COLO668 (cell line): ENCODE results near the gene POLA1.
"Not testable (repeated sequence)": the region's sequence is repeated elsewhere in the genome, so short reads cannot be mapped to it uniquely, and the experiment has no call there.

Source experiments
- DNase-seq: peaks from one replicate; lab custom pipeline; 2025; ENCODE audit not compliant: unreplicated experiment; lab: John Stamatoyannopoulos, UW

Gene POLA1, protein sequence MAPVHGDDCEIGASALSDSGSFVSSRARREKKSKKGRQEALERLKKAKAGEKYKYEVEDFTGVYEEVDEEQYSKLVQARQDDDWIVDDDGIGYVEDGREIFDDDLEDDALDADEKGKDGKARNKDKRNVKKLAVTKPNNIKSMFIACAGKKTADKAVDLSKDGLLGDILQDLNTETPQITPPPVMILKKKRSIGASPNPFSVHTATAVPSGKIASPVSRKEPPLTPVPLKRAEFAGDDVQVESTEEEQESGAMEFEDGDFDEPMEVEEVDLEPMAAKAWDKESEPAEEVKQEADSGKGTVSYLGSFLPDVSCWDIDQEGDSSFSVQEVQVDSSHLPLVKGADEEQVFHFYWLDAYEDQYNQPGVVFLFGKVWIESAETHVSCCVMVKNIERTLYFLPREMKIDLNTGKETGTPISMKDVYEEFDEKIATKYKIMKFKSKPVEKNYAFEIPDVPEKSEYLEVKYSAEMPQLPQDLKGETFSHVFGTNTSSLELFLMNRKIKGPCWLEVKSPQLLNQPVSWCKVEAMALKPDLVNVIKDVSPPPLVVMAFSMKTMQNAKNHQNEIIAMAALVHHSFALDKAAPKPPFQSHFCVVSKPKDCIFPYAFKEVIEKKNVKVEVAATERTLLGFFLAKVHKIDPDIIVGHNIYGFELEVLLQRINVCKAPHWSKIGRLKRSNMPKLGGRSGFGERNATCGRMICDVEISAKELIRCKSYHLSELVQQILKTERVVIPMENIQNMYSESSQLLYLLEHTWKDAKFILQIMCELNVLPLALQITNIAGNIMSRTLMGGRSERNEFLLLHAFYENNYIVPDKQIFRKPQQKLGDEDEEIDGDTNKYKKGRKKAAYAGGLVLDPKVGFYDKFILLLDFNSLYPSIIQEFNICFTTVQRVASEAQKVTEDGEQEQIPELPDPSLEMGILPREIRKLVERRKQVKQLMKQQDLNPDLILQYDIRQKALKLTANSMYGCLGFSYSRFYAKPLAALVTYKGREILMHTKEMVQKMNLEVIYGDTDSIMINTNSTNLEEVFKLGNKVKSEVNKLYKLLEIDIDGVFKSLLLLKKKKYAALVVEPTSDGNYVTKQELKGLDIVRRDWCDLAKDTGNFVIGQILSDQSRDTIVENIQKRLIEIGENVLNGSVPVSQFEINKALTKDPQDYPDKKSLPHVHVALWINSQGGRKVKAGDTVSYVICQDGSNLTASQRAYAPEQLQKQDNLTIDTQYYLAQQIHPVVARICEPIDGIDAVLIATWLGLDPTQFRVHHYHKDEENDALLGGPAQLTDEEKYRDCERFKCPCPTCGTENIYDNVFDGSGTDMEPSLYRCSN (N-terminal part only)

DNA sequence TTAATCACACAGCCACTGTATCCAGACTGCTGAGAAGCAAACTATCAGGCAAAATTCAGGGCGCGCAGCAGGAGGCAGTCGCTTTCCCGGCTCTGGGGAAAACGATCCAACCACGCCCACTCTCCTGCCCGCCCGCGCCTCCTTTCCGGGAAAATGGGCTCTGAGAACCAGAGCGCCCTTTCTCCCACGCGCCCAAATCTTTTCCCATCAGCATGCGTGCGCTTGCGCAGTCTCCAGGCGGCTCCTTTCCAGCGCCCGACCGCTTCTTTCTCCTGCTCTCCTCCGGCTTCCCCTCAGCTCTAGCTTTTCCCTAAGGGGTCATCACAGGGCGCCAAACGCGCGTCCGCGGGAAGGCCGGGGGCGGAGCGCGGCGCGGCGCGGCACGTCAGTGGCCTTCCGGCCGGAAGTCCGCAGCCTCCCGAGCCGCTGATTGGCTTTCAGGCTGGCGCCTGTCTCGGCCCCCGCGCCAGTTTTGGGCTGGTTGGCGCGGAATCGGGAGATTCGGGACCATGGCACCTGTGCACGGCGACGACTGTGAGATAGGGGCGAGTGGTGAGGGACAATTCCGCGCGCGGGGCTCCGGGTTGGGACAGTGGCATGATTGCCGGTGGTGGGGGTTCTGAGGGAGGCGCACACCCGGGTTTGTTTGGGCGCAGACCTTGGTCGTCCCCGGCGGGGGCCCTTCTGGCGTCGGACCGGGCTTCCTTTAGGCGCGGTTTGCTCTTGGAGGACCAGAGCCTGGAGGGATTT lies at the start of gene POLA1:
POLA1 (plus strand) TSS at position 466 of the 750 bp plus-strand sequence; CDS start at position 510, 44 bp downstream.
- DNase-seq = peak; percentile 96

DNA sequence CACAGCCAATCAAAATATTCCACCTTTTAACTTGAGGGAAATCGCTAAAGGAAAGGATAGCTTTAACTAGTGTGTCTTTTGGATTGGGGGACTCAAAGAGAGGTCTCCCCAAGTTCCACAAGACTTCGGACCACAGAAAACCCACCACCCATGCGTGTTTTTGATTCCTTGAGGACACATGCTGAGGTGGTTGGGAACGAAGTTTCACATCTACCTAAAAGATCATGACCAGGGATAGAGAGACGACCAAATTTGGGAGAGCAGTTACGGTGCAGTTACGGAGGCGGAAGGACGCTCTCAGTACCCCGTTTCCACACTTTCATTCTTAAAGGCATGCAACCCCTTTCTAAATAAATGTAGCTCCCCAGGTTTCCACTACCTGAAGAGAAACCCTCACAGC lies 47.7 kb upstream of the POLA1 start:
- no peak for DNase-seq

DNA sequence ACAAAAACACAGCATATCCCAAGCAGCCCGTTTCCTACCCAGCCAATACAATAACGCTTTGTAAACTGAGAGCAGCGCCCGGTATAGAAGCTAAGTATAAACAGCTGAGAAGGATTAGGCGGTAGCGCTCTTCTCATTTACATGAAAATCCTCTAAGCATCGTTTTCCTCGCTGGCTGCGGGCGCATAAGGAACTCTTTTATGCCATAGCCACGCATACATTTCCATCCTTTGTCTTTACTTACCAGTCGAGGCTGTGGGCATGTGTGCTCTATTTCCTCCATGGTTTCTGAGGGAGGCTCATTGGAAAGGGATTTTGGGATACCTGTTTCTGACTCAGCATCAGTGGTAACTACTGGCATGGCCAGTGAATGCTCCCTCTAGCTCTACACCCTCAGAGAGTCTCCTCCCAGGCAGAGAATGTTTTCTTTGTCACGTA lies 47.0 kb upstream of the POLA1 start:
- peak; percentile 19 for DNase-seq

DNA sequence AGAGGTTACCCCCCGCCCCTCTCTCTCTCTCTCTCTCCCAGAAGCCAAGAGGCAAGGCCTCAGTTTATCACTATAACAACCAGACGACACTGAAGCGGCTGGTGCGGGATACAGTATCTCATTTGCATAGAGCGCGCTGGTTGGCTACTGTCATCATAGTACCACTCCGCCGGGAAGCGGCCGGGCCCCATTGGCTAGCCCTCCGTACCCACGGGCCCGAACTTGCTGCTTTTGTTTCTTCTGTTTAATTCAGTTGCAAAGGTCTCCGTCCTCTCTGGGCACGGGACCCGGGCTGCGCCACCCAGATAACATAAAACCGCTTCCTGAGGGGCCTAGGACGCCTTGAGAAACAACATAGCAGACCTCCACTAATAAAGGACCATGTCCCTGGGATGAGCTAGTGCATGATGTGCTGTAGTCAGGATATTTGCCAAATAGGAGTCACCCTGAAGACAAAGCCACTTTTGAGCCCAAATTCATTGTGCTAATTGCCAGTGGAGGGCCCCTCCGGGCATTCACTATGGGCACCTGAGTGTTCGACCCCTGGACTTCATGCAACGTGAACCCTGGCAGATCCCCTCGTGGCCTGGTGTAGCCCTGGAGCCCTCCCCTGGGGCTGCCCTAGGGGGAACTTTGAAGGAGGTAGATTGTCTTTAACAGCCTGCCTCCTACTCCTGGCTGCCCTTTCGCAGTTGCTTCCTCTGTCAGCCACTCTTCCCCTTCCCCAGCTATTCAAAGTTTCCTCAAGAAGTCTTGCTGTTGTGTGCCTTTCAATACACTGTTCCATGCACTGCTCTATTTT lies 46.3 kb upstream of the POLA1 start, which contains the start of gene PCYT1B:
PCYT1B (minus strand) TSS at position 91 of the 802 bp plus-strand sequence. CDS start 242 bp downstream, outside the sequence.
- peak; percentile 71 for DNase-seq

DNA sequence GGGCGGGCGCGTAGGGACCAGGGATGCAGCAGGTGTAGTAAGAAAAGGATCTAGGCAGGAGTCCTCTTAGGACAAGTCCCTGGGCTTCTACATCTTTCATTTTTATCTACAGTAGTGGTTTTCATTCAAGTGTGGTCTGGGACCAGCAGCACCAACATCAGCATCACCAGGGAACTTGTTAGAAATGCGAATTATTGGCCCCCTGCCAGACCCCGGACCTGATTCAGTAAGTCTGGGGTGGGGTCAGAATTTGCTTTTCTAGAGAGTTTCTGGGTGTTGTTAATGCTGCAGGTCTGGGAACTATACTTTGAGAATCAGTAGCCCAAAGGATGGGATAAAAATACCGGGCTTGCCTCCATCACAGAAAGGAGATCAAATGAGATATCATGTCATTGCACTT lies 45.2 kb upstream of the POLA1 start:
- no peak for DNase-seq

DNA sequence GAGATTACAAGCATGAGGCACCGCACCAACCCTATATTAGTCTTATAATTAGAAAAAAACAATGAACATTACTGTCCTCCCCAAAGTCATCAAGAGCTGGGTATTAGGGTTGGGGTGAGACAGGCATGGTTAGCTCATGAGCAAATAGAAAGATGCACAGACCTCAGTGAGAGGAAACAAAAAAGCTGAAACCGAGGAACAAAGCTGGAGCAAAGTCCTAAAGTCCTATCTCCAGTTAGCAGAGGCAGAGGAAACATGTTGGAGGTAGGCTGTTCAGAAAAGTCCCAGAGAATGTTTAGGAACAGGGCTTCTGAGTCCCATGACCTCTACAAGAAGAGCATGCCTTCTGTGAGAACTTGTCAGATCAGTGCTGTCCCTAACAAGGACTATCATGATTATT lies 41.9 kb upstream of the POLA1 start:
- DNase-seq = no peak

DNA sequence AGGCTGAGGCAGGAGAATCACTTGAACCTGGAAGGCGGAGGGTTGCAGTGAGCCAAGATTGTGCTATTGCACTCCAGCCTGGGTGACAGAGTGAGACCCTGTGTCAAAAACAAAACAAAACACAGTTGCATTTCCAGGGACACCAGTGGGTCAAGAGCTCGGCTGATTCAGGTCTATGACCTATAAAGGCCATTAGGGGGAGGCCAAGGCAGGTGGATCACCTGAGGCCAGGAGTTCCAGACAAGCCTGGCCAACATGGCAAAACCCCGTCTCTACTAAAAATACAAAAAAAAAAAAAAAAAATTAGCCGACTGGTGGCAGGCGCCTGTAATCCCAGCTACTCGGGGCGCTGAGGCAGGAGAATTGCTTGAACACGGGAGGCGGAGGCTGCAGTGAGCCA lies 38.0 kb upstream of the POLA1 start:
- not testable (repeated sequence) for DNase-seq

DNA sequence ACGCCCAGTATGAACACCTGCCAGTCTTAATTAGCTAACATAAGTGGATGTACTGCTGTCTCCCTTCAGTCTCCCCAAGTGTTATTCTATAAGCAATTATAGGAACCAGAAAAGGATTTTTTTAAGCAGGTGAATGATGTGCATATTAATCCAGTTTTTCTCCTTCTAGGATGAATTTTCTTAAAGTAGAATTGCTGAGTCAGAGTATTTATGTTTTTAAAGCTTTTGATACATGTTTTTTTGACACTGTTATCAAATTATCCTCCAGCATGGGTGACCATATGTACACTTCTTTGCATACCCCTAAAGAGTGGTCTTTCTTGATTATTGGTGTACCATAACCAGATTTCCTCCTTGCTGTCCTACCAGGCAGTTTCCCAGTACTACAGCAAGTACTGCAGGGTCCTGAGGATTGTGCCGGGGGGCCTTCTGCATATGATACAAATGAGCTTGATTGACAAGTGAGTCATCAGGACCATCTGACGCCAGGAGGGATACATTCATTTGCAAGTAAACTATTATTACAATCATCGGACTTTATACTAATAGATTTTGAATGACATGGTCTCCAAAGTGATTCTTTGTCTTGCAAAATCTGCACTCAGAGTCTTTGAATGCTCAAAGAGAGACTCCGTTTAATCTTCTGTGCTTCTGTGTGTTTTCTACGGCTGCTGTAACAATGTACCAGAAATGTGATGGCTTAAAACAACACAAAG lies 35.9 kb upstream of the POLA1 start:
- DNase-seq = no peak

DNA sequence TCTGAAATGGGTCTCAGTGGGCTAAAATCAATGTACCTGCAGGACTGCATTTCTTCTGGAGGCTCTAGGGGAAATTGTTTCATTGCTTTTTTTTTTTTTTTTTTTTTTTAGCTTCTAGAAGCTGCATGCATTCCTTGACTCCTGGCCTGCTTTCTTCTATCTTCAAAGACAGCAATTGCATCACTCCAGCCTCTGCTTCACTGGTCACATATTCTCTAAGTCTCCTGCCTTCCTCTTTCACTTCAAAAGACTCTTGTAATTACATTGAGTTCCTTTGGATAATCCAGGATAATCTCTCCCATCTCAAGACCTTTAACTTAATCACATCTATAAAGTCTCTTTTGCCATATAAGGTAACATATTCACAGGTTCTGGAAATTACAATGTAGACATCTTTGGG lies 35.3 kb upstream of the POLA1 start:
- no peak for DNase-seq

DNA sequence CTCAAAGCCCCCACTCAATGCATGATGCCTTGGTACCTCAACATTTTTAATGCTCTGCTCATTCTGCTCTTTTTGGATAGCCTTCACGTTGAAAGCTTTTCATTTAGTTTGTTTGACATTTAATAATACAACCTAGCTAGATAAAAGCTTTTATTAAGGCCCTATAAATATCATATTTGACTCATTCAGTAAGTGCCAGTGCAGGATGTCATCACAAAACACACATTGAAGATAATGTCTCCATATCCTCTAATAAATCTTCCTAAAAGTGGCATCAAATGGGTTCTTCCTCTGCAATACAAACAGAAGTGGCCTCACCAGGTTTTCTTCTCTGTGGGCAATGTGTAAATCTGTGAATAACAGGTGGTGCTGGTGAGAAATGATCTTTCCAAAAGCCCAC lies 34.6 kb upstream of the POLA1 start:
- no peak for DNase-seq

DNA sequence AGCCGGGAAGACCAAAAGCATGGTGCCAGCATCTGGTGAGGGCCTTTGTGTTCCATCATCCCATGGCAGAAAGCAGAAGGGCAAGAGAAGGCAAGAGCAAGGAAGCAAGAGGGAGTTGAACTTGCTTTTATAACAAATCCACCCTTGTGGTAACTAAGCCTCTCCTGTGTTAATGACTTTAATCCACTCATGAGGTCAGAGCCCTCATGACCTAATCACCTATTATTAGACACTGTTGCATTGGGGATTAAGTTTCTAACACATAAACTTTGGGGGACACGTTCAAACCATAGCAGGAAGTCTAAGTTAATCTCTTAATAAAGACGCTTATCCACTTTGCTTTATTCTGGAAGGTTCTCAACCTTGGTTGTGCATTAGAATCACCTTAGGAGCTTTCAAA lies 34.1 kb upstream of the POLA1 start:
- DNase-seq = no peak

DNA sequence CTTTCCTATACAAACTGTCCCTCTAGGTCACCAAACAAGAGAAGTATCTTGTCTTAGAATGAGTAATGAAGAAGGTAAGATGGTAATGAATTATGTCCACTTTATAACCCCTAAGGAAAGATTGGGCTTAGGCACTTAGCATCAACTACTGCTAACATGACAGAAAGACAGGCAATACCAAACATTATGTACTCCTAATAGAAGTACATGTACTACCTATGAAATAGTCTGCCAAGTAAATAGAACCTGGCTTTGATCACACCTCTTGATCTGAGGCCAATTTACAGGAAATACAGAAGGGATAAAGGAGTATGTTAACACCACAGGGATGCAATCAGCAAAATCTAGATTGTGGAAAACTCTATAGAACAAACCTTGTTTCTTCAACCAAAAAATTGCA lies 32.4 kb upstream of the POLA1 start:
- DNase-seq = no peak

DNA sequence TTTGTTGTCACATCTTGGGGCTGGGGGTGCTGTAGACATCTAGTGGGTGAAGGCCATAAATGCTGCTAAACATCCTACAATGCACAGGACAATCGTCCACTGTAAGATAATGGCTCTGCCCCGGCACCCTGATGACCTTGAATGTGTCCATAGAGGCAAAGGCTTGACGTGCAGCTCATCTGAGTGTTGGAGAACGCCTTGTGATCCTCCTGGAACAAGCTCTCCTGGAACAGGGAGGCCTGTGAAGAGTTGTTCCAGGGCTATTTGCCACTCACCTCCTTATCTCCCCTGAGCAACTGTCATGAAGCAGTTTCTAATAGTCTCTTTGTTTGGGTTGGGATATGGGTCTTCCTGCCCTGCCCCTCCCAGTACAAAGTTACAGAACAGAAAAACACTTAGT lies 31.4 kb upstream of the POLA1 start:
- no peak for DNase-seq

DNA sequence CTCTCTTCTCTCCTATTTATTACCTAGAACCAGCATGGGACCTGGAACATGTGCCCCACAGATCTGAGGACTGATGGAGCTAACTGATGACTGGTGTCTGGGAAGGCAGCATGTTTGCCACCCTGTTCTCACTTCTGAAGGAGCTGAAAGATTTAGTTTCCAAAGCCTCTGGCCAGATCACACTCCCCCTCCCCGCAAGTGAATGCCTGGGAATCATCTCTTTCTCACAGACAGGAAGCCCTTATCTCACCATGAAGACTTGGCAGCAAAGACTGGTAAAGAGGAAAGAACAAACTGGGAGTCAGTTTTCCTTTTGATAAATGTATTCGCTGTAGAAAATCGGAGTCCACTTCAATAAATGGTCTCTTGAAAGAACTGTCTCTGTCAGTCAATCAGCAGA lies 25.6 kb upstream of the POLA1 start:
- no peak for DNase-seq

DNA sequence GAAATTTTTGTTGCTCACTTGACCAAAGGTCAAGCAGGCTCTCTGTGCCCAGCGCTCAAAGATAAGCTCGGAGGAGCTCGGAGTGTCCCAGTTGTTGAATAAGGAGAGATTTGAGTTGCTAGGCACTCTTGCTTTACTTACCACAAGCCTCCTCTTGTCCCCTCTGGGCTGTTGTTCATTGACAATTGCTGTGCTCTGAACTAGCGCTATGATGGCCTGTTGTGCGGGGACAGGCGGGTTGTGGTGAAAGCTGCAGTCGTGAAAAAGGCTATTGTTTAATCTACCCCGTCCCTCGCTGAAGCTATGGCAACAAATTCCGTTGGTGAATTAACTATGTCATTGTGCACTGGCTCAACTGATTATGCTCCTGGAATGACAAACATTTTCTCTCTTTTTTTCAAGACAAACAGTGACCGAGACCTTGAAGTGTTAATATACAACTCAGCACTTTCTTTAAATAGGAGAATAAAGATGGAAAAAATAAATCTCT lies 21.0 kb upstream of the POLA1 start:
- DNase-seq = no peak

DNA sequence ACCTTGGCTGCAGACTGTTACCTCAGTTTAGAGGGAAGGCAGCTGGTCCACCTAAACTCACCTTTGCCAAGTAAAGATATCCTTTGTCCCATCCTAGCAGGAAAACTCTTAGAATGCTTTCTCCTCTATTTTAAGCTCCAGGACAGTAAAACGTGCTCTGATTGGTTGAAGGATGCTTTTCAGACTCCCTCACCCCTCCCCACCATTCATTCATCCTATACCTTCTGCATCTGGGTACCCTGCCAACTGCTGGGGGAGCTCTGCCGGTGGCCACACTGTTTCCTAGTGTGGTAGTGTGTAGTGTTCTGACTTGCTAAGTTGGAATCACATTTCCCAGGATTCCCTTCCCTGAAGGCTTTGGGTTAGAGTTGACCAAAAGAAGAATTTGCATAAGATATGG lies 20.3 kb upstream of the POLA1 start:
- DNase-seq = no peak

DNA sequence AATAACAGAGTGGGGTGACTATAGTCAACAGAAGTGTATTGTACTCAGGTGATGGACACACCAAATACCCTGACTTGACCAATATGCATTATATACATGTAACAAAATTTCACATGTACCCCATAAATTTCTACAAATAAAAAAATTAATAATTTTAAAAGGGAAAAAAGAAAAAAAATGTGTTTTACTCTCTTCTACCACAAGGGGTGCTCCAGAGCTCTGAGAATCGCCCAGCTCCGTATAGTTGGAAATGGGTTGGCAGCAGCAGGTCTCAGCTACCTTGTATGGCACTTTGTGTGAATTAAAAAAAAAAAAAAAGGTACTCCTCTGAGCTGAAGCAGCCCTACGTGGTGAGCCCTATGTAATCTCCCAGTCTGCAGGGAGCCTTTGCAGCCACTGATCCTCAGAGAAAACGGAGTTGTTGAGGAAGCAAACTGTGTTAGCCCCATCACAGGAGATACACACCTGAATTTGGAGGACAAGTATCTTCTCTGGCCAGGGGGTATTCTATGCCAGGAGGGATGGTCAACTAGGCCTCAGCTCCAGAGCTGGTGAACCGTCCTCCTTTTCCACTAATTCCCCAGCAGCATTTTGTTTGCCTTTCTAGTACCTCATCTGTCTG lies 17.2 kb upstream of the POLA1 start:
- DNase-seq = no peak

DNA sequence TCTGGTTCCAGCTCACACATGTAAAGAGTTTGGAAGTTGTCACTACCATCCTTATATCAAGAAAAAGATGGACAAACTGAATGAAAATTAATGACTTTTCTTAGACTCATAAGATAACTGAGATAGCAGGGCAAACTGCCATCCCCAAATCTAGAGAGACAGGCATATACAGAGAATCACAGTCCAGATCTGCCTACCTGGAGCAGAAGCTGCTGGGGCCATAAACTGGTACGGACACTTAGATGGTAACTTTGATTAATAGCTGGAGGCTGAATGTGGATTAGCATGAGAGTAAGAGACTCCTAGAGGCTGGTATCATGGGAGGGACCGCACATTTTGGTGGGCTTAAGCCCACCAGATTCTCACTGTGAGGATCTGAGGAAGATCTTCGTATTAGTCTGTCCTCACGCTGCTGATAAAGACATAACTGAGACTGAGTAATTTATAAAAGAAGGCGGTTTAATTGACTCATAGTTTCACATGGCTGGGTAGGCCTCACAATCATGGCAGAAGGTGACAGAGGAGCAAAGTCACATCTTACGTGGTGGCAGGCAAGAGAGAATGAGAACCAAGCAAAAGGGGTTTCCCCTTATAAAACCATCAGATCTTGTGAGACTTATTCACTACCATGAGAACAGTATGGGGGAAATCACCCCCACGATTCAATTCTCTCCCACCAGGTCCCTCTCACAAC lies 10.8 kb upstream of the POLA1 start:
- no peak for DNase-seq
